ENCODE measurements around the gene LAMB4. TPM values are rescaled to one million over a fixed set of nuclear protein-coding genes. Genes with fewer than 3 reads are reported as not detected.

Gene LAMB4
- total and polyA plus RNA-seq, 2 donors (not counting 1 experiment from before 2014, with no cell fraction given): not detected

DNA sequence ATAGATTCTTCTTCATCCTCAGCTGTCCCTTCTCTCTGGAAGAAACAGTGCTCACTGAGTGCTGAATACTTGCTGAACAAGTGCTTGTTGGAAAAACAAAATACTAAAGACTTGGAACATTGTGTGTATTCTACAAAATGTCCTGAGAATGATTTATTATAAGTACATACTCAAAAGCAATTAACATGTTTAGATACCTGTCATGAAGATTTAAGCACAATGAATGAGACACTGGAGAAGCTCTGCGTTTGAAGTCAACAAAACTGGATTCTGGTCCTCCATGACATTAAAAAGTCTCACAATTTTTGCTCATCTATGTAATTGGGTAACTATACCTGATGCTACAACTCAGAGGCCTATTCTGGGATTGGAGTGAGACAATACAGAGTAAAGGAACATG lies 92.4 kb downstream of the LAMB4 start:
- no CpG with 5 or more reads among the region's 1 CpG for WGBS (ENCODE audit: insufficient coverage)
- H3K79me2 ChIP-seq (ENCODE audit: control insufficient read depth, insufficient read depth, low read length): no peaks in the 10 kb centered on the region

GRCh38 chr7:108037140-108037539 lies 93.0 kb downstream of the LAMB4 start:
- H3K9me3 Mint-ChIP-seq (ENCODE audit: insufficient read depth): no peaks in the 10 kb centered on the region
- WGBS (ENCODE audit: insufficient coverage): 100% methylated on average over 2 of the region's 3 CpGs
- no peak overlapping the region for H3K27ac ChIP-seq (ENCODE audit: low read length in 2 of 2)
- no peaks in the 10 kb centered on the region for H3K4me1 ChIP-seq (ENCODE audit: control insufficient read depth in 2 of 2, insufficient read depth in 2 of 2, low read length in 2 of 2)
- no peak overlapping the region for H3K27ac Mint-ChIP-seq
- ChIA-PET CTCF (no interaction called here), POLR2A (no interaction called here)
- peaks cover 8% of the 10 kb centered on the region for H3K27me3 Mint-ChIP-seq
- H3K9ac ChIP-seq (ENCODE audit: low read length): no peak overlapping the region
- H3K4me3 ChIP-seq (ENCODE audit: control extremely low read depth in 1 of 5, extremely low read depth in 1 of 5, insufficient read depth in 1 of 5, low read depth in 2 of 5, low read length in 4 of 5): no peak overlapping the region
- DNase-seq: no peak
- no peaks in the 10 kb centered on the region for H3K79me2 ChIP-seq (ENCODE audit: control insufficient read depth, insufficient read depth, low read length)
- no peaks in the 10 kb centered on the region for H3K4me1 Mint-ChIP-seq
- no peak for ATAC-seq (ENCODE audit: low read depth)
- H3K4me2 ChIP-seq (replicated peaks; ENCODE audit: low read depth, low read length, poor library complexity, severe bottlenecking): no peak overlapping the region
- H2AFZ ChIP-seq (ENCODE audit: insufficient read depth, low read depth, low read length, poor library complexity, severe bottlenecking): no peak overlapping the region
- no peaks in the 10 kb centered on the region for H3K9me3 ChIP-seq (ENCODE audit: control extremely low read depth in 1 of 3, control insufficient read depth in 2 of 3, insufficient read depth in 1 of 3, low read length in 2 of 3)
- H3K36me3 ChIP-seq (replicated peaks in 1 of 2; ENCODE audit: control extremely low read depth in 1 of 2, control insufficient read depth in 1 of 2, extremely low read depth in 1 of 2, insufficient read depth in 2 of 2, low read length in 1 of 2): no peaks in the 10 kb centered on the region
- intact Hi-C loops (cut with micrococcal nuclease): no loop called here
- no peak overlapping the region for H3K4me3 Mint-ChIP-seq
- H3K27me3 ChIP-seq (replicated peaks in 1 of 4; ENCODE audit: control extremely low read depth in 1 of 4, control insufficient read depth in 3 of 4, insufficient read depth in 4 of 4, low read length in 3 of 4): no peaks in the 10 kb centered on the region
- H4K20me1 ChIP-seq (ENCODE audit: control insufficient read depth, insufficient read depth, low read length, poor library complexity, severe bottlenecking): no peaks in the 10 kb centered on the region
- TF ChIP-seq CTCF (IDR thresholded peaks at IDR 0.05): no peak
- no peak for TF ChIP-seq EZH2 (IDR thresholded peaks at IDR 0.05; ENCODE audit: borderline replicate concordance, insufficient read depth, low read depth, low read length, poor library complexity, severe bottlenecking)

More for the DNA sequence above, 92.4 kb downstream of the LAMB4 start:
- CTCF ChIA-PET: interaction anchor here (0.7 kb wide), 1 partner anchor 35 kb away, joined by 3 read pairs; the partner anchor contains the start of gene LAMB1
- no peak for ATAC-seq (ENCODE audit: low read depth)
- Histone ChIP-seq H3K4me3 (ENCODE audit: control extremely low read depth in 1 of 5, extremely low read depth in 1 of 5, insufficient read depth in 1 of 5, low read depth in 2 of 5, low read length in 4 of 5) (no peak overlapping the region), H3K27me3 (replicated peaks in 1 of 4; ENCODE audit: control extremely low read depth in 1 of 4, control insufficient read depth in 3 of 4, insufficient read depth in 4 of 4, low read length in 3 of 4) (no peaks in the 10 kb centered on the region), H4K20me1 (ENCODE audit: control insufficient read depth, insufficient read depth, low read length, poor library complexity, severe bottlenecking) (no peaks in the 10 kb centered on the region), H3K9me3 (ENCODE audit: control extremely low read depth in 1 of 3, control insufficient read depth in 2 of 3, insufficient read depth in 1 of 3, low read length in 2 of 3) (no peaks in the 10 kb centered on the region), H3K4me1 (ENCODE audit: control insufficient read depth in 2 of 2, insufficient read depth in 2 of 2, low read length in 2 of 2) (no peaks in the 10 kb centered on the region), H3K36me3 (replicated peaks in 1 of 2; ENCODE audit: control extremely low read depth in 1 of 2, control insufficient read depth in 1 of 2, extremely low read depth in 1 of 2, insufficient read depth in 2 of 2, low read length in 1 of 2) (no peaks in the 10 kb centered on the region), H3K27ac (ENCODE audit: low read length in 2 of 2) (no peak overlapping the region), H2AFZ (ENCODE audit: insufficient read depth, low read depth, low read length, poor library complexity, severe bottlenecking) (no peak overlapping the region), H3K9ac (ENCODE audit: low read length) (no peak overlapping the region), H3K4me2 (replicated peaks; ENCODE audit: low read depth, low read length, poor library complexity, severe bottlenecking) (no peak overlapping the region)
- TF ChIP-seq CTCF (IDR thresholded peaks at IDR 0.05): no peak
- no peak for TF ChIP-seq EZH2 (IDR thresholded peaks at IDR 0.05; ENCODE audit: borderline replicate concordance, insufficient read depth, low read depth, low read length, poor library complexity, severe bottlenecking)
- DNase-seq: no peak
- Mint-ChIP-seq H3K27me3 (peaks cover 8% of the 10 kb centered on the region), H3K4me1 (no peaks in the 10 kb centered on the region), H3K4me3 (no peak overlapping the region), H3K27ac (no peak overlapping the region), H3K9me3 (ENCODE audit: insufficient read depth) (no peaks in the 10 kb centered on the region)
- intact Hi-C loops (cut with micrococcal nuclease): no loop called here
- POLR2A ChIA-PET: no interaction called here
